DND-41 (cell line): ENCODE results near the gene CATSPER4.

ENCODE experiments used
- ATAC-seq: fragments of 200-7000 bp; cut with Tn5 transposase; 3 replicates; pipeline ENCODE4 v1.9.1; 2021; ENCODE audit warnings: low read depth; ENCODE audit not compliant: insufficient read depth
- DNase-seq: peaks from one replicate; pipeline ENCODE4 v3.0.0-alpha.2; 2020
- H2AFZ ChIP-seq: 2 replicates; pipeline ENCODE4 v1.6.0; 2012; ENCODE audit warnings: low read depth, low read length
- H3K27ac ChIP-seq: 2 replicates; pipeline ENCODE4 v1.5.1; 2012; ENCODE audit warnings: low read length, inconsistent platforms
- H3K27me3 ChIP-seq: fragments of 200-600 bp; sonication (generic); 2 replicates; pipeline ENCODE4 v1.6.0; 2012; ENCODE audit warnings: low read length, mild to moderate bottlenecking, inconsistent platforms; ENCODE audit not compliant: insufficient read depth, poor library complexity
- H3K36me3 ChIP-seq: 2 replicates; pipeline ENCODE4 v1.5.1; 2012; ENCODE audit warnings: low read length, inconsistent platforms; ENCODE audit not compliant: insufficient read depth
- H3K4me1 ChIP-seq: 2 replicates; pipeline ENCODE4 v1.5.1; 2012; ENCODE audit warnings: mild to moderate bottlenecking, low read length; ENCODE audit not compliant: insufficient read depth
- H3K4me2 ChIP-seq: 2 replicates; pipeline ENCODE4 v1.6.0; 2012; ENCODE audit warnings: mild to moderate bottlenecking, moderate library complexity, low read length, inconsistent platforms; ENCODE audit not compliant: insufficient read depth
- H3K4me3 ChIP-seq, 2 experiments: fragments of 200-600 bp in 1 of 2; shearing (Covaris generic) in 1 of 2; 2 replicates each; pipeline ENCODE4 v1.5.1; 2012 to 2016; ENCODE audit warnings: inconsistent platforms in 2 of 2, low read length in 2 of 2, mild to moderate bottlenecking in 2 of 2, low read depth in 1 of 2, moderate library complexity in 1 of 2
- H3K79me2 ChIP-seq: 2 replicates; pipeline ENCODE4 v1.6.0; 2012; ENCODE audit warnings: low read length, inconsistent platforms; ENCODE audit not compliant: insufficient read depth
- H3K9ac ChIP-seq: 2 replicates; pipeline ENCODE4 v1.6.0; 2012; ENCODE audit warnings: low read depth, mild to moderate bottlenecking, inconsistent platforms, low read length, moderate library complexity
- H3K9me3 ChIP-seq: 2 replicates; pipeline ENCODE4 v1.5.1; 2012; ENCODE audit warnings: low read length, moderate library complexity, mild to moderate bottlenecking, inconsistent platforms; ENCODE audit not compliant: insufficient read depth, severe bottlenecking
- H4K20me1 ChIP-seq: 2 replicates; pipeline ENCODE4 v1.6.0; 2012; ENCODE audit warnings: low read length; ENCODE audit not compliant: insufficient read depth
- CTCF ChIP-seq: IDR thresholded peaks from 2 replicates; pipeline ENCODE4 v1.5.1; 2012; ENCODE audit warnings: borderline replicate concordance, low read length, moderate library complexity, mild to moderate bottlenecking; ENCODE audit not compliant: poor library complexity, severe bottlenecking; ENCODE audit errors: extremely low read depth
- EZH2 ChIP-seq: IDR thresholded peaks from 3 replicates; pipeline ENCODE4 v1.6.1; 2012; ENCODE audit warnings: borderline replicate concordance, low read depth, mild to moderate bottlenecking, moderate library complexity, low read length, inconsistent platforms; ENCODE audit not compliant: severe bottlenecking

The CATSPER4 gene

GRCh38 chr1:26195805-26196204, 5.4 kb downstream of the CATSPER4 start:
- Histone ChIP-seq H2AFZ (no peak overlapping the region), H3K9ac (no peak overlapping the region), H3K27me3 (no peaks in the 10 kb centered on the region), H3K9me3 (no peaks in the 10 kb centered on the region), H3K4me3 (no peak overlapping the region), H3K79me2 (no peaks in the 10 kb centered on the region), H4K20me1 (no peaks in the 10 kb centered on the region), H3K36me3 (no peaks in the 10 kb centered on the region), H3K27ac (no peak overlapping the region), H3K4me2 (no peak overlapping the region), H3K4me1 (peaks cover 8% of the 10 kb centered on the region)
- no peak for ATAC-seq
- TF ChIP-seq CTCF: no peak
- DNase-seq: no peak

- Histone ChIP-seq H3K27me3 (no peaks in the 10 kb centered on the region), H3K27ac (no peak overlapping the region), H3K4me1 (no peaks in the 10 kb centered on the region), H3K79me2 (no peaks in the 10 kb centered on the region), H3K36me3 (no peaks in the 10 kb centered on the region), H2AFZ (no peak overlapping the region), H4K20me1 (no peaks in the 10 kb centered on the region), H3K9ac (no peak overlapping the region), H3K9me3 (no peaks in the 10 kb centered on the region), H3K4me3 (no peak overlapping the region), H3K4me2 (no peak overlapping the region)
- no peak for TF ChIP-seq EZH2
- TF ChIP-seq CTCF: no peak
- DNase-seq (no peak), ATAC-seq (no peak)
Observed at GRCh38 chr1:26197301-26197700, 6.9 kb downstream of the CATSPER4 start.

- Histone ChIP-seq H4K20me1 (no peaks in the 10 kb centered on the region), H3K4me1 (no peaks in the 10 kb centered on the region), H3K4me3 (no peak overlapping the region), H2AFZ (no peak overlapping the region), H3K4me2 (no peak overlapping the region), H3K79me2 (no peaks in the 10 kb centered on the region), H3K9me3 (no peaks in the 10 kb centered on the region), H3K36me3 (no peaks in the 10 kb centered on the region), H3K27me3 (no peaks in the 10 kb centered on the region), H3K27ac (no peak overlapping the region), H3K9ac (no peak overlapping the region)
- ATAC-seq (no peak), DNase-seq (no peak)
- TF ChIP-seq CTCF (no peak), EZH2 (no peak)
Observed at GRCh38 chr1:26197813-26198212, 7.4 kb downstream of the CATSPER4 start.

DNA sequence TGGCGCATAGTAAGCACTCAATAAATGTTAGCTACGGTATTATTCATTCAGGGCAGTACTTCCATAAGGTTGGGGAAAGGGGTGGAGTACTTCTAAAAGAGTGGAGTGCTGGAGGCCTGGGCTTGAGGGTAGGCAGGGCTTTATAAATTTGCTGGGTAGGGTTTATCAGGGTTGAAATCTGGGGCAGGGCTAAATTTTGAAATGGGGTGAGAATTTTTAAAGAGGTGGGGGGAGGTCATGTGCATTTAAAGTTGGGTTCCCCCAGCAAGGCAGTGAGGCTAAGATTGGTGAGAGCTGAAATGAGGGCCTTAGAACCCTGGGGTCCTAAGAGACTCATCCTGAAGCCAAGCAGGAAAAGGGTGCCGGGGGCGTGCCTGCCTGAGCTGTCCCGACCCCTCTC, 10.0 kb downstream of the CATSPER4 start:
- Histone ChIP-seq H2AFZ (no peak overlapping the region), H3K27me3 (no peaks in the 10 kb centered on the region), H3K9ac (no peak overlapping the region), H3K9me3 (no peaks in the 10 kb centered on the region), H3K4me1 (no peaks in the 10 kb centered on the region), H3K36me3 (no peaks in the 10 kb centered on the region), H3K4me3 (no peak overlapping the region), H3K27ac (no peak overlapping the region), H4K20me1 (no peaks in the 10 kb centered on the region), H3K79me2 (no peaks in the 10 kb centered on the region), H3K4me2 (no peak overlapping the region)
- DNase-seq (no peak), ATAC-seq (no peak)
- TF ChIP-seq CTCF: no peak
